ENCODE data around the gene AADAC. TPM values are rescaled to one million over a fixed set of nuclear protein-coding genes. Genes with fewer than 3 reads are reported as not detected.
"Not testable (repeated sequence)": the region's sequence is repeated elsewhere in the genome, so short reads cannot be mapped to it uniquely, and the experiment has no call there.

Gene AADAC
- total RNA-seq, 1 donor from 2014 or later: not detected

GRCh38 chr3:151777880-151778279, 36.0 kb upstream of the AADAC start:
- Mint-ChIP-seq H3K4me1 (ENCODE audit: low read depth) (no peaks in the 10 kb centered on the region), H3K27me3 (ENCODE audit: insufficient read depth) (peaks cover 2% of the 10 kb centered on the region), H3K27ac (no peak overlapping the region), H3K4me3 (no peak overlapping the region), H3K36me3 (ENCODE audit: low read depth) (no peaks in the 10 kb centered on the region), H3K9me3 (no peaks in the 10 kb centered on the region)
- intact Hi-C loops (cut with micrococcal nuclease): no loop called here
- DNase-seq (ENCODE audit: low spot score): no peak

- intact Hi-C loops (cut with micrococcal nuclease): no loop called here
- H3K36me3 Mint-ChIP-seq (ENCODE audit: low read depth): no peaks in the 10 kb centered on the region
- H3K27ac Mint-ChIP-seq: no peak overlapping the region
- DNase-seq (ENCODE audit: low spot score): no peak
- no peaks in the 10 kb centered on the region for H3K4me1 Mint-ChIP-seq (ENCODE audit: low read depth)
- no peaks in the 10 kb centered on the region for H3K9me3 Mint-ChIP-seq
- H3K27me3 Mint-ChIP-seq (ENCODE audit: insufficient read depth): no peaks in the 10 kb centered on the region
- H3K4me3 Mint-ChIP-seq: no peak overlapping the region
These were observed 26.3 kb upstream of the AADAC start for GRCh38 chr3:151787626-151788025.

GRCh38 chr3:151788401-151788800, 25.5 kb upstream of the AADAC start:
- no peak for DNase-seq (ENCODE audit: low spot score)
- no peaks in the 10 kb centered on the region for H3K36me3 Mint-ChIP-seq (ENCODE audit: low read depth)
- no peaks in the 10 kb centered on the region for H3K4me1 Mint-ChIP-seq (ENCODE audit: low read depth)
- no peak overlapping the region for H3K4me3 Mint-ChIP-seq
- intact Hi-C loops (cut with micrococcal nuclease): no loop called here
- H3K27me3 Mint-ChIP-seq (ENCODE audit: insufficient read depth): no peaks in the 10 kb centered on the region
- no peak overlapping the region for H3K27ac Mint-ChIP-seq
- no peaks in the 10 kb centered on the region for H3K9me3 Mint-ChIP-seq

GRCh38 chr3:151789853-151790463, 24.0 kb upstream of the AADAC start:
- Mint-ChIP-seq H3K4me3 (no peak overlapping the region), H3K27ac (no peak overlapping the region), H3K36me3 (ENCODE audit: low read depth) (no peaks in the 10 kb centered on the region), H3K27me3 (ENCODE audit: insufficient read depth) (no peaks in the 10 kb centered on the region), H3K4me1 (ENCODE audit: low read depth) (no peaks in the 10 kb centered on the region), H3K9me3 (no peaks in the 10 kb centered on the region)
- no peak for DNase-seq (ENCODE audit: low spot score)
- intact Hi-C loops (cut with micrococcal nuclease): no loop called here

GRCh38 chr3:151790763-151791162, 23.2 kb upstream of the AADAC start:
- H3K27ac Mint-ChIP-seq; H3K27me3 Mint-ChIP-seq (ENCODE audit: insufficient read depth); H3K9me3 Mint-ChIP-seq; intact Hi-C loops (cut with micrococcal nuclease); H3K36me3 Mint-ChIP-seq (ENCODE audit: low read depth); DNase-seq (ENCODE audit: low spot score); H3K4me3 Mint-ChIP-seq; H3K4me1 Mint-ChIP-seq (ENCODE audit: low read depth): not testable (repeated sequence)

GRCh38 chr3:151792411-151792810, 21.5 kb upstream of the AADAC start:
- intact Hi-C loops (cut with micrococcal nuclease): no loop called here
- Mint-ChIP-seq H3K27ac (no peak overlapping the region), H3K9me3 (no peaks in the 10 kb centered on the region), H3K4me1 (ENCODE audit: low read depth) (no peaks in the 10 kb centered on the region), H3K36me3 (ENCODE audit: low read depth) (no peaks in the 10 kb centered on the region), H3K4me3 (no peak overlapping the region), H3K27me3 (ENCODE audit: insufficient read depth) (no peaks in the 10 kb centered on the region)
- no peak for DNase-seq (ENCODE audit: low spot score)

- H3K4me3 Mint-ChIP-seq: no peak overlapping the region
- H3K4me1 Mint-ChIP-seq (ENCODE audit: low read depth): no peaks in the 10 kb centered on the region
- H3K9me3 Mint-ChIP-seq: no peaks in the 10 kb centered on the region
- no peak overlapping the region for H3K27ac Mint-ChIP-seq
- no peaks in the 10 kb centered on the region for H3K27me3 Mint-ChIP-seq (ENCODE audit: insufficient read depth)
- intact Hi-C loops (cut with micrococcal nuclease): no loop called here
- no peaks in the 10 kb centered on the region for H3K36me3 Mint-ChIP-seq (ENCODE audit: low read depth)
- DNase-seq (ENCODE audit: low spot score): no peak
These were observed 20.3 kb upstream of the AADAC start for GRCh38 chr3:151793636-151794035.

- Mint-ChIP-seq H3K4me1 (ENCODE audit: low read depth) (no peaks in the 10 kb centered on the region), H3K27ac (no peak overlapping the region), H3K9me3 (no peaks in the 10 kb centered on the region), H3K4me3 (no peak overlapping the region), H3K36me3 (ENCODE audit: low read depth) (no peaks in the 10 kb centered on the region), H3K27me3 (ENCODE audit: insufficient read depth) (no peaks in the 10 kb centered on the region)
- no peak for DNase-seq (ENCODE audit: low spot score)
- intact Hi-C loops (cut with micrococcal nuclease): no loop called here
These were observed 19.8 kb upstream of the AADAC start for GRCh38 chr3:151794080-151794479.

- DNase-seq (ENCODE audit: low spot score): no peak
- intact Hi-C loops (cut with micrococcal nuclease): no loop called here
- no peaks in the 10 kb centered on the region for H3K9me3 Mint-ChIP-seq
- H3K36me3 Mint-ChIP-seq (ENCODE audit: low read depth): no peaks in the 10 kb centered on the region
- H3K27me3 Mint-ChIP-seq (ENCODE audit: insufficient read depth): peaks cover 2% of the 10 kb centered on the region
- H3K4me1 Mint-ChIP-seq (ENCODE audit: low read depth): no peaks in the 10 kb centered on the region
- H3K27ac Mint-ChIP-seq: no peak overlapping the region
- H3K4me3 Mint-ChIP-seq: no peak overlapping the region
These were observed 18.6 kb upstream of the AADAC start for GRCh38 chr3:151795276-151795675.

GRCh38 chr3:151796105-151796680, 17.7 kb upstream of the AADAC start:
- H3K4me1 Mint-ChIP-seq (ENCODE audit: low read depth): no peaks in the 10 kb centered on the region
- no peak overlapping the region for H3K27ac Mint-ChIP-seq
- DNase-seq (ENCODE audit: low spot score): no peak
- H3K36me3 Mint-ChIP-seq (ENCODE audit: low read depth): no peaks in the 10 kb centered on the region
- no peak overlapping the region for H3K4me3 Mint-ChIP-seq
- peaks cover 2% of the 10 kb centered on the region for H3K27me3 Mint-ChIP-seq (ENCODE audit: insufficient read depth)
- H3K9me3 Mint-ChIP-seq: no peaks in the 10 kb centered on the region
- intact Hi-C loops (cut with micrococcal nuclease): no loop called here

- H3K36me3 Mint-ChIP-seq (ENCODE audit: low read depth): no peaks in the 10 kb centered on the region
- DNase-seq (ENCODE audit: low spot score): no peak
- H3K9me3 Mint-ChIP-seq: no peaks in the 10 kb centered on the region
- no peaks in the 10 kb centered on the region for H3K4me1 Mint-ChIP-seq (ENCODE audit: low read depth)
- peaks cover 2% of the 10 kb centered on the region for H3K27me3 Mint-ChIP-seq (ENCODE audit: insufficient read depth)
- H3K4me3 Mint-ChIP-seq: no peak overlapping the region
- intact Hi-C loops (cut with micrococcal nuclease): no loop called here
- H3K27ac Mint-ChIP-seq: no peak overlapping the region
These were observed 15.4 kb upstream of the AADAC start for GRCh38 chr3:151798466-151798865.

- no peak for DNase-seq (ENCODE audit: low spot score)
- Mint-ChIP-seq H3K27me3 (ENCODE audit: insufficient read depth) (peaks cover 4% of the 10 kb centered on the region), H3K36me3 (ENCODE audit: low read depth) (no peaks in the 10 kb centered on the region), H3K4me3 (no peak overlapping the region), H3K9me3 (no peaks in the 10 kb centered on the region), H3K4me1 (ENCODE audit: low read depth) (no peaks in the 10 kb centered on the region), H3K27ac (no peak overlapping the region)
- intact Hi-C loops (cut with micrococcal nuclease): no loop called here
These were observed 13.5 kb upstream of the AADAC start for GRCh38 chr3:151800431-151800830.

- Mint-ChIP-seq H3K27ac (no peak overlapping the region), H3K27me3 (ENCODE audit: insufficient read depth) (peaks cover 4% of the 10 kb centered on the region), H3K4me3 (no peak overlapping the region), H3K36me3 (ENCODE audit: low read depth) (no peaks in the 10 kb centered on the region), H3K4me1 (ENCODE audit: low read depth) (no peaks in the 10 kb centered on the region), H3K9me3 (peaks cover 10% of the 10 kb centered on the region)
- no peak for DNase-seq (ENCODE audit: low spot score)
- intact Hi-C loops (cut with micrococcal nuclease): no loop called here
These were observed 9.6 kb upstream of the AADAC start for GRCh38 chr3:151804267-151804666.

- H3K4me3 Mint-ChIP-seq: no peak overlapping the region
- H3K9me3 Mint-ChIP-seq: peaks cover 10% of the 10 kb centered on the region
- H3K27me3 Mint-ChIP-seq (ENCODE audit: insufficient read depth): peaks cover 2% of the 10 kb centered on the region
- DNase-seq (ENCODE audit: low spot score): no peak
- H3K36me3 Mint-ChIP-seq (ENCODE audit: low read depth): no peaks in the 10 kb centered on the region
- intact Hi-C loops (cut with micrococcal nuclease): no loop called here
- H3K27ac Mint-ChIP-seq: no peak overlapping the region
- no peaks in the 10 kb centered on the region for H3K4me1 Mint-ChIP-seq (ENCODE audit: low read depth)
These were observed 7.1 kb upstream of the AADAC start for GRCh38 chr3:151806838-151807237.
